ENCODE results near the gene OLFML1.

- TF ChIP-seq, protein P1, sequence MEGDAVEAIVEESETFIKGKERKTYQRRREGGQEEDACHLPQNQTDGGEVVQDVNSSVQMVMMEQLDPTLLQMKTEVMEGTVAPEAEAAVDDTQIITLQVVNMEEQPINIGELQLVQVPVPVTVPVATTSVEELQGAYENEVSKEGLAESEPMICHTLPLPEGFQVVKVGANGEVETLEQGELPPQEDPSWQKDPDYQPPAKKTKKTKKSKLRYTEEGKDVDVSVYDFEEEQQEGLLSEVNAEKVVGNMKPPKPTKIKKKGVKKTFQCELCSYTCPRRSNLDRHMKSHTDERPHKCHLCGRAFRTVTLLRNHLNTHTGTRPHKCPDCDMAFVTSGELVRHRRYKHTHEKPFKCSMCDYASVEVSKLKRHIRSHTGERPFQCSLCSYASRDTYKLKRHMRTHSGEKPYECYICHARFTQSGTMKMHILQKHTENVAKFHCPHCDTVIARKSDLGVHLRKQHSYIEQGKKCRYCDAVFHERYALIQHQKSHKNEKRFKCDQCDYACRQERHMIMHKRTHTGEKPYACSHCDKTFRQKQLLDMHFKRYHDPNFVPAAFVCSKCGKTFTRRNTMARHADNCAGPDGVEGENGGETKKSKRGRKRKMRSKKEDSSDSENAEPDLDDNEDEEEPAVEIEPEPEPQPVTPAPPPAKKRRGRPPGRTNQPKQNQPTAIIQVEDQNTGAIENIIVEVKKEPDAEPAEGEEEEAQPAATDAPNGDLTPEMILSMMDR (conservative IDR thresholded peaks at IDR 0.05) = no peak
- no peak for TF ChIP-seq ZFX (IDR thresholded peaks at IDR 0.05)
Measured at GRCh38 chr11:7515447-7515886, 30.2 kb downstream of the OLFML1 start.

Measured in C4-2B (cell line).